ENCODE results near the gene BRD1.
A peak's percentile ranks its signal among the peaks of the same experiment; 100 is the strongest.

Gene BRD1

GRCh38 chr22:49827853-49828598, at the start of gene BRD1:
BRD1 (minus strand) TSS chr22:49827873; CDS start chr22:49824317, 3,556 bp downstream.
- DNase-seq (ENCODE audit: low spot score) = peak; percentile 56

DNA sequence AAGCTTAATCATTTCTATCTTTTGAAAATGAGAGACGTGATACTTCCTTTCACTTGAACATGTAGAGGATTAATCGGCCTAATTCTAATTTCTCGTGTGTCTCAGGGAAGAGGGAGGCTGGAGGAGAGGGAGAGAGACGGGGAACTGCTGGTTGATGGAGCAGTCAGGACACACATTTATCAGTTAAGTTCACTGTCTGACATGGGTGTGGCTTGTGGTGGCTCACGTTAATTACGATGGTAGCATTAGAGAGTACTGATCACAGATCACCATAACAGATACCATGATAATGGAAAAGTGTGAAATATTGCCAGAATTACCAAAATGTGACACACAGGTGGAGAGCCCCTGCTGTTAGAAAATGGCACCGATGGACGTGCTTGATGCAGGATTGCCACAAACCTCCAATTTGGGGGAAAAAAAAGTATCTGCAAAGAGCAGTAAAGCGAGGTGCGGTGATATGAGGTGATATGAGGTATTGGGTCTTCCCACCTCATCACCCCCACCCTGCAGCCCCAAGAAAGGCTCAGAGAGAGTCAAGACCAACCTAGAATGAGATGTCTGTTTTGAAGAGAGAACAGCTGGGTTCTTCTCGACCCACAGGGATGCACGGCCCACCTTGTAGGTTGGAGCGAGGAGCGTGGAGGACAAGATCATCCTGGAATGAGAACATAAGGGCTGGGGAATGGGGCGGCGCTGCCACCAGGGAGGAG, 45.7 kb upstream of the BRD1 start:
- DNase-seq (ENCODE audit: low spot score) = no peak

DNA sequence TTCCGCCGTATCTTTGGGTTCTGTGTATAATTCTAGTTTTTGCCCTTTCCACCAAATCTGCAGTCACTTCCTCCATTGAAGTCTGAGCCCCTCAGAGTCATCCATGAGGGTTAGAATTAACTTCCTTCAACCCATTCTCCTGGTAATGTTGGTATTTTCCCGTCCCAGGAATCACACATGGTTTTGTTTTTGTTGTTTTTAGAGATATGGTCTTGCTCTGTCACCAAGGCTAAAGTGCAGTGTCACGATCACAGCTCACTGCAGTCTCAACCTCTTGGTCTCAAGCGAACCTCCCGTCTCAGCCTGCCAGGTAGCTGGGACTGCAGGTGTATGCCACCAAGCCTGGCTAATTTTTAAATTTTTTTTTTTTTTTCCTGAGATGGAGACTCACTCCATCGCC, 44.7 kb upstream of the BRD1 start:
- no peak for DNase-seq (ENCODE audit: low spot score)

DNA sequence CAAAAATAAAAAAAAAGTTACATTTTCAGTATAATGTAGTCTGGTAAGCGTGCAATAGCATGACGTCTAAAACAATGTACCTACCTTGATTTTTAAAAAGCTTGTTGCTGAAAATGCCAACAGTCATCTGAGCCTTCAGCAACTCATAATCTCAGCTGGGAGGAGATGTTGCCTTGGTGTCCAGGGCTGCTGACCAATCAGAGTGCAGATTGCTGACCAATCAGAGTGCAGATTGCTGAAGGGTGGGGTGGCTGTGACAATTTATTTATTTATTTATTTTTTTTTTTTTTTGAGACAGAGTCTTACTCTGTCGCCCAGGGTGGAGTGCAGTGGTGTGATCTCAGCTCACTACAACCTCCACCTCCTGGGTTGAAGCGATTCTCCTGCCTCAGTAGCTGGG, 43.8 kb upstream of the BRD1 start:
- DNase-seq (ENCODE audit: low spot score) = no peak

GRCh38 chr22:49869845-49870712, 42.4 kb upstream of the BRD1 start:
- no peak for DNase-seq (ENCODE audit: low spot score)

DNA sequence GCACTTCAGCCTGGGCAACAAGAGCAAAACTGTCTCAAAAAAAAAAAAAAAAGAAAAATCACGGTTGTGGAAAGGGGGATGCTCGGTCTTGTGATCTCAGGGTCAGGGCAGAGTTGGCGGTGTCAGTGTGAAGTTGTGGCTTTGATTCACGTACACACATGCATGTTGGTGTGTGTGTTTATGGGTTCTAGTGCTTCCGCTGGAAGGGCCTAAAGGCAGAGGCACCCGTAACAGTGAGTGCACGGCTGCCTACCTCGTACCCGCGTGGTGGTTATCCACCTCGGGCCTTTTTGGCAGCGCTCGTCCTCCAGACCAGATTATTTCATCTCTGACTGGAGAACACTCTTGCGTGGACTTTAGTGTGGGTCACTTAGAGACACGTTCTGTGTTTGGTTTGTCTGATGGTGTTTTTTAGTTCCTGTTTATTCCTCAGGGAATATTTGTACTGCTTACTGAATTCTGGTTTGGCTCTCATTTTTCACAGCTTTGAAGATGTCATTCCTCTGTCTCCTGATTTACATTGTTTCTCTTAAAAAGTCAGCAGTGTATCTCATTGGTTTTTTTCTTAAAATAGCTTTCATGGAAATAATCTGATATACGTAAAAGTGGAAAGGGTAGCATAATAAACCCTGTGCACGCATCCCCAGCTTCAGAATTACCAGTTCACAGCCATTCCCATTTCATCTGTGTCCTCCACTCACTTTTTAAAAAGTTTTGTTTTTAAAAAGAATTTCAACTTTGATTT, 41.6 kb upstream of the BRD1 start:
- no peak for DNase-seq (ENCODE audit: low spot score)

DNA sequence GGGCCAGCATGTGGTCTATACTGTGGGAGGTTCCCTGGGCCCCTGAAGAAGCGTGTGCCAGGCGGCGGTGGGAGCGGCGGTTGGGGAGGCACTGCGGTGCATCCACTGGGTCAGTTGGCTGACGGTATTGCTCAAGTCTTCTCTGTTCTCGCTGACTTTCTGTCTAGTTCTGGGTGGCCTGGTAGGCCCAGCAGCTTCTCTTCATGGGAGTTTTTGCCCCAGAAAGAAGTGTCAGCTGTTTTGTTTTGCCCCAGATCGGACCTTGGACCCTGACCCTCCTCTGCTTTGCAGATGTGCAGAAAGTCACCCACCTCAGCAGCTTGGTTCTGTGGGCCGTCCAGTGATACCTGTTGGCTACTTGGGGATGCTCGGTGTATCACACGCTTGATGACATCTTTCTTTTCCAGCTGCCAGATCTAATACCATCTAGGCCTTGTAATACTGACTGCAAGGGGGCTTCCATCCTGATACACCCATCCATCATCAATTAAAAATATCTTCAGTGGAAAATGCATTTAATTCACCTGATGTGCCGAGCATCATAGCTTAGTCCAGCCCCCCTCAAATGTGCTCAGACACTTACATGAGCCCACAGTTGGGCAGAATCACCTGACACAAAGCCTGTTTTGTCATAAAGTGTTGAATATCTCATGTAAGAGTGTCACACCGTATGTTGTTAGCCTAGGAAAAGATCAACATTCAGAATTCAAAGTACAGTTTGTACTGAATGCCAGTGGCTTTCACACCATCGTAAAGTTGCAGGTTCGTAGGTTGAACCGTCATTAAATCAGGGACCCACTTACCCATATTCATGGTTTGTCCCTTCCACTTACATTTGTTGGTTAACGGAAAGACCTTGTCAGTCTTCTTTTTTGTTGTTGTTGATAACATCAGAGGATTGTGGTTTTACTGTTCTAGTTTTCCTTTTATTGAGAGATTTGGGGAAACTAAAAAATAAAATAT, 39.9 kb upstream of the BRD1 start:
- no peak for DNase-seq (ENCODE audit: low spot score)

GRCh38 chr22:49866646-49867045, 39.0 kb upstream of the BRD1 start:
- DNase-seq (ENCODE audit: low spot score) = no peak

GRCh38 chr22:49866134-49866533, 38.5 kb upstream of the BRD1 start:
- DNase-seq (ENCODE audit: low spot score) = no peak

- no peak for DNase-seq (ENCODE audit: low spot score)
These were observed 37.5 kb upstream of the BRD1 start for GRCh38 chr22:49865156-49865555.

GRCh38 chr22:49863931-49864330, 36.3 kb upstream of the BRD1 start:
- DNase-seq (ENCODE audit: low spot score) = no peak

- DNase-seq (ENCODE audit: low spot score) = no peak
These were observed 34.8 kb upstream of the BRD1 start for GRCh38 chr22:49862496-49862776.

- no peak for DNase-seq (ENCODE audit: low spot score)
These were observed 34.2 kb upstream of the BRD1 start for GRCh38 chr22:49861642-49862495.

DNA sequence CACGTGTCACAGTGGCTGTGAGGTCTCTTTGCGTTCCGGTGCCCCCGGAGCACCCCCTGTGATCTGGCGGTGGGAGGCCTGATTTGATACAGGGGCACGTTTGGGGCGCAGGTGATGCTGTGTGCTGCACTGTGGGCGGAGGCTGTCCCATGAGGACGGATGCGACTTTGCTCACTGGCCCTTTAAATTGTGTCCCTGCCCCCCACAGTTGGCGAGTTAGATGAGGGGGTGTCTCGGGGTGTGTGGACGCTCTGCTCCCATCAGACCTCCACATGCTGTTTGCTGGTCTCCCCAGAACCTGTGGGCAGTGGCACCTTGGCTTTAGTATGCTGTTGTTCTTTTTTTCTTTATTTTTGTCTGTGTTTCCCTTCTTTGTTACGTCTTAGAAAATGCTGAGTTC, 31.2 kb upstream of the BRD1 start:
- DNase-seq (ENCODE audit: low spot score) = no peak

GRCh38 chr22:49856766-49857618, 29.3 kb upstream of the BRD1 start:
- no peak for DNase-seq (ENCODE audit: low spot score)

- DNase-seq (ENCODE audit: low spot score) = no peak
These were observed 28.7 kb upstream of the BRD1 start for GRCh38 chr22:49856343-49856742.

GRCh38 chr22:49855251-49855911, 27.7 kb upstream of the BRD1 start:
- no peak for DNase-seq (ENCODE audit: low spot score)

- DNase-seq (ENCODE audit: low spot score) = no peak
These were observed 26.5 kb upstream of the BRD1 start for GRCh38 chr22:49853981-49854831.
